Esophagus muscularis mucosa (tissue), 4 donors: Measurements from ENCODE around the gene UGT2A1. TPM values are rescaled to one million over a fixed set of nuclear protein-coding genes. Genes with fewer than 3 reads are reported as not detected.
"Not testable (repeated sequence)": the region's sequence is repeated elsewhere in the genome, so short reads cannot be mapped to it uniquely, and the experiment has no call there.

ENCODE experiments used
- DNase-seq: peaks from one replicate; pipeline ENCODE4 v3.0.0-alpha.2; 2017; ENCODE audit errors: extremely low spot score
- H3K27ac ChIP-seq, 4 donors: fragments of 200-600 bp; sonication (generic); replicated peaks in 1 of 4; 1 replicate in 3 of 4; 2 replicates in 1 of 4; pipeline ENCODE4 v1.5.1; 2016 to 2019; ENCODE audit warnings: mild to moderate bottlenecking in 1 of 4
- H3K27me3 ChIP-seq, 4 donors: fragments of 200-600 bp; sonication (generic); one replicate each; pipeline versions ENCODE4 v1.5.1 to v1.6.0; 2016 to 2019
- H3K36me3 ChIP-seq, 4 donors: fragments of 200-600 bp; sonication (generic); one replicate each; pipeline ENCODE4 v1.5.1; 2016 to 2019
- H3K4me1 ChIP-seq, 4 donors: fragments of 200-600 bp; sonication (generic); one replicate each; pipeline ENCODE4 v1.5.1; 2016 to 2019
- H3K4me3 ChIP-seq, 4 donors: fragments of 200-600 bp; sonication (generic); 1 replicate in 2 of 4; 2 replicates in 2 of 4; pipeline ENCODE4 v1.5.1; 2016 to 2019; ENCODE audit warnings: mild to moderate bottlenecking in 4 of 4, moderate library complexity in 1 of 4
- H3K9me3 ChIP-seq, 4 donors: fragments of 200-600 bp; sonication (generic); 1 replicate in 3 of 4; 2 replicates in 1 of 4; pipeline ENCODE4 v1.5.1; 2016 to 2019
- EP300 ChIP-seq: sonication (generic); formaldehyde crosslinking; IDR thresholded peaks from one replicate; pipeline ENCODE4 v1.6.1; 2017; ENCODE audit warnings: antibody characterized with exemption
- POLR2A ChIP-seq: fragments of 450-650 bp; IDR thresholded peaks from one replicate; pipeline ENCODE4 v1.6.1; 2017; ENCODE audit warnings: antibody characterized with exemption, moderate library complexity, mild to moderate bottlenecking, low read depth
- POLR2AphosphoS5 ChIP-seq, 2 donors: sonication (generic); formaldehyde crosslinking; IDR thresholded peaks; one replicate each; pipeline ENCODE4 v1.6.1; 2017; ENCODE audit warnings: antibody characterized with exemption in 2 of 2
- WGBS: methylation state at CpG from one replicate; pipeline ENCODE4 v1.1.5; 2018; 5-methylcytosine and 5-hydroxymethylcytosine counted together
- intact Hi-C: fragments of 100-400 bp; cut with DNase I; formaldehyde crosslinking; loops from one replicate; pipeline ENCODE4 v1.15.1; 2023
- total RNA-seq, 4 donors: library from RNA; depleted of rRNA; stranded (reverse); fragments of >200 nt; gene quantifications; one replicate each; pipeline versions ENCODE4 v1.1.0 to v1.2.1, GENCODE V29; 2016
- TF ChIP-seq, protein P1 (sequence below), 3 experiments: fragments of 200-600 bp in 2 of 3; fragments of 450-650 bp in 1 of 3; sonication (generic) in 2 of 3; IDR thresholded peaks; one replicate each; pipeline ENCODE4 v1.5.1; 2017 to 2019; ENCODE audit warnings: antibody characterized with exemption in 3 of 3, mild to moderate bottlenecking in 2 of 3, moderate library complexity in 1 of 3

UGT2A1 gene
- total RNA-seq, 4 donors from 2014 or later, result not detected

- no peak overlapping the region for H3K4me3 ChIP-seq
Observed at GRCh38 chr4:69689599-69689998, 36.6 kb upstream of the UGT2A1 start.

GRCh38 chr4:69684804-69685203 is 31.8 kb upstream of the UGT2A1 start:
- TF ChIP-seq POLR2A, result no peak
- no peak for TF ChIP-seq EP300
- no peak for TF ChIP-seq POLR2AphosphoS5 (IDR thresholded peaks at IDR 0.05)
- TF ChIP-seq, protein P1, sequence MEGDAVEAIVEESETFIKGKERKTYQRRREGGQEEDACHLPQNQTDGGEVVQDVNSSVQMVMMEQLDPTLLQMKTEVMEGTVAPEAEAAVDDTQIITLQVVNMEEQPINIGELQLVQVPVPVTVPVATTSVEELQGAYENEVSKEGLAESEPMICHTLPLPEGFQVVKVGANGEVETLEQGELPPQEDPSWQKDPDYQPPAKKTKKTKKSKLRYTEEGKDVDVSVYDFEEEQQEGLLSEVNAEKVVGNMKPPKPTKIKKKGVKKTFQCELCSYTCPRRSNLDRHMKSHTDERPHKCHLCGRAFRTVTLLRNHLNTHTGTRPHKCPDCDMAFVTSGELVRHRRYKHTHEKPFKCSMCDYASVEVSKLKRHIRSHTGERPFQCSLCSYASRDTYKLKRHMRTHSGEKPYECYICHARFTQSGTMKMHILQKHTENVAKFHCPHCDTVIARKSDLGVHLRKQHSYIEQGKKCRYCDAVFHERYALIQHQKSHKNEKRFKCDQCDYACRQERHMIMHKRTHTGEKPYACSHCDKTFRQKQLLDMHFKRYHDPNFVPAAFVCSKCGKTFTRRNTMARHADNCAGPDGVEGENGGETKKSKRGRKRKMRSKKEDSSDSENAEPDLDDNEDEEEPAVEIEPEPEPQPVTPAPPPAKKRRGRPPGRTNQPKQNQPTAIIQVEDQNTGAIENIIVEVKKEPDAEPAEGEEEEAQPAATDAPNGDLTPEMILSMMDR (IDR thresholded peaks at IDR 0.05), result no peak
- no peak overlapping the region for H3K4me3 ChIP-seq
- intact Hi-C loops, result loop anchor here (10.0 kb wide), 1 partner anchor 200 kb away; no protein-coding TSS in a partner anchor
- WGBS, result 61% methylated on average over 4 of the region's 4 CpGs
- H3K9me3 ChIP-seq, result no peaks in the 10 kb centered on the region
- no peak for DNase-seq
- no peaks in the 10 kb centered on the region for H3K36me3 ChIP-seq
- H3K27ac ChIP-seq, result no peak overlapping the region
- no peaks in the 10 kb centered on the region for H3K4me1 ChIP-seq
- H3K27me3 ChIP-seq, result no peaks in the 10 kb centered on the region

More at GRCh38 chr4:69689599-69689998, 36.6 kb upstream of the UGT2A1 start:
- Histone ChIP-seq H3K27me3 (no peaks in the 10 kb centered on the region), H3K9me3 (no peaks in the 10 kb centered on the region), H3K27ac (no peak overlapping the region), H3K4me1 (no peaks in the 10 kb centered on the region), H3K36me3 (no peaks in the 10 kb centered on the region)
- WGBS, result 0% methylated on average over 1 of the region's 1 CpG
- intact Hi-C loops, result loop anchor here (10.0 kb wide), 1 partner anchor 195 kb away; no protein-coding TSS in a partner anchor
- no peak for DNase-seq
- TF ChIP-seq POLR2AphosphoS5 (IDR thresholded peaks at IDR 0.05), result no peak
- TF ChIP-seq, protein P1 (IDR thresholded peaks at IDR 0.05), result peak; percentile 28 to 48 (median 47)

- no peaks in the 10 kb centered on the region for H3K9me3 ChIP-seq
- no peak overlapping the region for H3K27ac ChIP-seq
- TF ChIP-seq POLR2AphosphoS5 (IDR thresholded peaks at IDR 0.05), result no peak
- H3K36me3 ChIP-seq, result no peaks in the 10 kb centered on the region
- intact Hi-C loops, result no loop called here
- DNase-seq, result no peak
- no peaks in the 10 kb centered on the region for H3K27me3 ChIP-seq
- H3K4me1 ChIP-seq, result no peaks in the 10 kb centered on the region
- no peak overlapping the region for H3K4me3 ChIP-seq
Observed at GRCh38 chr4:69668680-69669079, 15.6 kb upstream of the UGT2A1 start.

GRCh38 chr4:69664009-69664408 is 11.0 kb upstream of the UGT2A1 start:
- intact Hi-C loops, H3K4me3 ChIP-seq, H3K4me1 ChIP-seq, H3K9me3 ChIP-seq, H3K27me3 ChIP-seq, H3K36me3 ChIP-seq, DNase-seq, H3K27ac ChIP-seq: not testable (repeated sequence)
- WGBS, result 88% methylated on average over 21 of the region's 22 CpGs

- H3K36me3 ChIP-seq, DNase-seq, H3K9me3 ChIP-seq, H3K4me1 ChIP-seq, H3K27ac ChIP-seq, H3K27me3 ChIP-seq, intact Hi-C loops, H3K4me3 ChIP-seq: not testable (repeated sequence)
- WGBS, result 73% methylated on average over 4 of the region's 4 CpGs
Observed at GRCh38 chr4:69661130-69661803, 8.2 kb upstream of the UGT2A1 start.

DNA sequence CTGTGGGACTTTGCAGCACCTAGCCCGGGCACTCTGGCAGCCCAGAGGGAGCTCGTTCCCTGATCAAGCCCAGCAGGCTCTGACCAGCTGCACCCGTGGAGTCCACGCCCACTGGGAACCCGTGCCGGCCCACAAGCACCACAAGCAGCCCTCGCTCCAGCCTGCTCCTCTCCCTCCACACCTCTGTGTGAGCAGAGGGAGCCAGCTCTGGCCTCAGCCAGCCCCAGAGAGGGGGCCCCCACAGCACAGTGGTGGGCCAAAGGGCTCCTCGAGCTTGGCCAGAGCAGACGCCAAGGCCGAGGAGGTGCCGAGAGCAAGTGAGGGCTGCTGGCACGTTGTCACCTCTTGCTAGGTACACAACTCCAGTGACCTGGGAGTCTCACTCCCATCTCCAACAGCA is 5.1 kb upstream of the UGT2A1 start:
- TF ChIP-seq, protein P1 (IDR thresholded peaks at IDR 0.05), result no peak
- TF ChIP-seq POLR2AphosphoS5 (IDR thresholded peaks at IDR 0.05), result no peak
- no peak for TF ChIP-seq POLR2A
- no peak for TF ChIP-seq EP300
- 95% methylated on average over 4 of the region's 12 CpGs for WGBS
- DNase-seq, result no peak
- intact Hi-C loops, result no loop called here
- H3K9me3 ChIP-seq, result no peaks in the 10 kb centered on the region
- H3K4me1 ChIP-seq, result no peaks in the 10 kb centered on the region
- H3K36me3 ChIP-seq, result no peaks in the 10 kb centered on the region
- H3K4me3 ChIP-seq, result no peak overlapping the region
- no peaks in the 10 kb centered on the region for H3K27me3 ChIP-seq
- no peak overlapping the region for H3K27ac ChIP-seq
